Measurements from ENCODE around the gene RGN.
"Not testable (repeated sequence)": the region's sequence is repeated elsewhere in the genome, so short reads cannot be mapped to it uniquely, and the experiment has no call there.

Gene RGN

GRCh38 chrX:47101206-47101605 is 23.0 kb downstream of the RGN start:
- Histone ChIP-seq H3K4me1 (ENCODE audit: low read length) (no peaks in the 10 kb centered on the region), H3K9me3 (ENCODE audit: insufficient read depth, low read length) (no peaks in the 10 kb centered on the region), H2AFZ (ENCODE audit: low read depth, low read length) (no peak overlapping the region), H3K4me3 (ENCODE audit: low read length) (no peak overlapping the region), H3K9ac (ENCODE audit: low read length) (no peak overlapping the region), H3K4me2 (ENCODE audit: low read length) (no peak overlapping the region), H3K27me3 (ENCODE audit: low read depth, low read length) (no peaks in the 10 kb centered on the region), H3K79me2 (ENCODE audit: low read length) (no peaks in the 10 kb centered on the region), H4K20me1 (ENCODE audit: insufficient read depth, low read length) (no peaks in the 10 kb centered on the region), H3K27ac (ENCODE audit: low read length) (no peak overlapping the region), H3K36me3 (replicated peaks; ENCODE audit: low read depth, low read length) (no peaks in the 10 kb centered on the region)
- TF ChIP-seq CTCF (IDR thresholded peaks at IDR 0.05; ENCODE audit: low read depth, low read length) (no peak), EZH2phosphoT487 (IDR thresholded peaks at IDR 0.05; ENCODE audit: low read depth) (no peak)

- not testable (repeated sequence) for H3K9ac ChIP-seq (ENCODE audit: low read length); H3K27me3 ChIP-seq (ENCODE audit: low read depth, low read length); H2AFZ ChIP-seq (ENCODE audit: low read depth, low read length); H4K20me1 ChIP-seq (ENCODE audit: insufficient read depth, low read length); H3K27ac ChIP-seq (ENCODE audit: low read length); H3K4me1 ChIP-seq (ENCODE audit: low read length); H3K4me2 ChIP-seq (ENCODE audit: low read length); H3K36me3 ChIP-seq (replicated peaks; ENCODE audit: low read depth, low read length); H3K79me2 ChIP-seq (ENCODE audit: low read length); H3K4me3 ChIP-seq (ENCODE audit: low read length); H3K9me3 ChIP-seq (ENCODE audit: insufficient read depth, low read length)
Observed at GRCh38 chrX:47110936-47111615, 32.8 kb downstream of the RGN start.

GRCh38 chrX:47112316-47112954 is 34.2 kb downstream of the RGN start:
- no peak overlapping the region for H3K4me2 ChIP-seq (ENCODE audit: low read length)
- H4K20me1 ChIP-seq (ENCODE audit: insufficient read depth, low read length), result no peaks in the 10 kb centered on the region
- no peaks in the 10 kb centered on the region for H3K9me3 ChIP-seq (ENCODE audit: insufficient read depth, low read length)
- H3K27me3 ChIP-seq (ENCODE audit: low read depth, low read length), result no peaks in the 10 kb centered on the region
- H3K9ac ChIP-seq (ENCODE audit: low read length), result no peak overlapping the region
- no peaks in the 10 kb centered on the region for H3K36me3 ChIP-seq (replicated peaks; ENCODE audit: low read depth, low read length)
- TF ChIP-seq EZH2phosphoT487 (IDR thresholded peaks at IDR 0.05; ENCODE audit: low read depth) (no peak), CTCF (IDR thresholded peaks at IDR 0.05; ENCODE audit: low read depth, low read length) (no peak)
- H3K79me2 ChIP-seq (ENCODE audit: low read length), result no peaks in the 10 kb centered on the region
- no peak overlapping the region for H3K4me3 ChIP-seq (ENCODE audit: low read length)
- no peak overlapping the region for H2AFZ ChIP-seq (ENCODE audit: low read depth, low read length)
- H3K4me1 ChIP-seq (ENCODE audit: low read length), result no peaks in the 10 kb centered on the region
- H3K27ac ChIP-seq (ENCODE audit: low read length), result no peak overlapping the region

- not testable (repeated sequence) for H2AFZ ChIP-seq (ENCODE audit: low read depth, low read length); H3K9me3 ChIP-seq (ENCODE audit: insufficient read depth, low read length)
Observed at GRCh38 chrX:47116551-47117110, 38.4 kb downstream of the RGN start.

GRCh38 chrX:47124466-47124865 is 46.2 kb downstream of the RGN start:
- H3K4me2 ChIP-seq (ENCODE audit: low read length); H4K20me1 ChIP-seq (ENCODE audit: insufficient read depth, low read length); H3K27me3 ChIP-seq (ENCODE audit: low read depth, low read length); H2AFZ ChIP-seq (ENCODE audit: low read depth, low read length); H3K36me3 ChIP-seq (replicated peaks; ENCODE audit: low read depth, low read length); H3K9ac ChIP-seq (ENCODE audit: low read length); H3K79me2 ChIP-seq (ENCODE audit: low read length); H3K4me3 ChIP-seq (ENCODE audit: low read length); H3K27ac ChIP-seq (ENCODE audit: low read length); H3K9me3 ChIP-seq (ENCODE audit: insufficient read depth, low read length); H3K4me1 ChIP-seq (ENCODE audit: low read length): not testable (repeated sequence)

More at GRCh38 chrX:47116551-47117110, 38.4 kb downstream of the RGN start:
- H3K27me3 ChIP-seq (ENCODE audit: low read depth, low read length); H3K4me1 ChIP-seq (ENCODE audit: low read length); H3K36me3 ChIP-seq (replicated peaks; ENCODE audit: low read depth, low read length); H3K79me2 ChIP-seq (ENCODE audit: low read length); H3K4me3 ChIP-seq (ENCODE audit: low read length); H3K27ac ChIP-seq (ENCODE audit: low read length); H3K4me2 ChIP-seq (ENCODE audit: low read length); H4K20me1 ChIP-seq (ENCODE audit: insufficient read depth, low read length); H3K9ac ChIP-seq (ENCODE audit: low read length): not testable (repeated sequence)
